ENCODE measurements around the gene FCHSD2. TPM values are rescaled to one million over a fixed set of nuclear protein-coding genes. Genes with fewer than 3 reads are reported as not detected.

FCHSD2 gene
- total RNA-seq, 1 experiment from 2014 or later = 7.1 TPM

- ATAC-seq (no peak), DNase-seq (no peak)
- no TSS peak for BruUV-seq (replicated peaks)
- no peaks in the 10 kb centered on the region for H3K79me2 ChIP-seq (ENCODE audit: low read length)
- no peaks in the 10 kb centered on the region for H3K9me2 ChIP-seq (replicated peaks; ENCODE audit: low read length)
- H3K27me3 ChIP-seq (ENCODE audit: low read length) = no peaks in the 10 kb centered on the region
- no peak overlapping the region for H3K4me3 ChIP-seq (ENCODE audit: low read length)
- TF ChIP-seq CTCF (conservative IDR thresholded peaks at IDR 0.05; ENCODE audit: low read depth, low read length) (no peak), EZH2phosphoT487 (IDR thresholded peaks at IDR 0.05; ENCODE audit: borderline replicate concordance, low read length) (no peak), EZH2 (IDR thresholded peaks at IDR 0.05; ENCODE audit: low read length, unreplicated experiment) (no peak)
- no peaks in the 10 kb centered on the region for H4K20me1 ChIP-seq (ENCODE audit: low read length)
- intact Hi-C loops (cut with micrococcal nuclease) = no loop called here
- no peak overlapping the region for H3K9ac ChIP-seq (ENCODE audit: low read length)
- no peak overlapping the region for H2AFZ ChIP-seq (ENCODE audit: low read length)
- ChIA-PET POLR2A (ENCODE audit: unreplicated experiment) (no interaction called here), CTCF (no interaction called here)
- peaks cover 7% of the 10 kb centered on the region; the same call in 1 of the 2 replicates for H3K4me1 ChIP-seq (ENCODE audit: insufficient read depth, low read length)
- H3K36me3 ChIP-seq (ENCODE audit: low read depth, low read length) = peaks cover 5% of the 10 kb centered on the region; the same call in 1 of the 2 replicates
- H3K9me3 ChIP-seq (ENCODE audit: low read length) = no peaks in the 10 kb centered on the region
- H3K4me2 ChIP-seq (ENCODE audit: low read length) = no peak overlapping the region
- no peak overlapping the region for H3K27ac ChIP-seq (ENCODE audit: low read length)
- no peaks in the 10 kb centered on the region for H3F3A ChIP-seq (ENCODE audit: low read length, unreplicated experiment)
Measured at GRCh38 chr11:73130181-73130580, 11.9 kb downstream of the FCHSD2 start.

- Histone ChIP-seq H3K27ac (ENCODE audit: low read length) (no peak overlapping the region), H3K4me2 (ENCODE audit: low read length) (no peak overlapping the region), H3K9me3 (ENCODE audit: low read length) (no peaks in the 10 kb centered on the region), H2AFZ (ENCODE audit: low read length) (no peak overlapping the region), H4K20me1 (ENCODE audit: low read length) (no peaks in the 10 kb centered on the region), H3K4me3 (ENCODE audit: low read length) (no peak overlapping the region), H3K79me2 (ENCODE audit: low read length) (no peaks in the 10 kb centered on the region), H3K36me3 (ENCODE audit: low read depth, low read length) (peaks cover 8% of the 10 kb centered on the region), H3K4me1 (ENCODE audit: insufficient read depth, low read length) (peaks cover 7% of the 10 kb centered on the region; the same call in 1 of the 2 replicates), H3K27me3 (ENCODE audit: low read length) (no peaks in the 10 kb centered on the region), H3K9me2 (replicated peaks; ENCODE audit: low read length) (no peaks in the 10 kb centered on the region), H3F3A (ENCODE audit: low read length, unreplicated experiment) (no peaks in the 10 kb centered on the region), H3K9ac (ENCODE audit: low read length) (no peak overlapping the region)
- no peak for ATAC-seq
- BruUV-seq (replicated peaks) = no TSS peak
- ChIA-PET POLR2A (ENCODE audit: unreplicated experiment) (no interaction called here), CTCF (no interaction called here)
- TF ChIP-seq EZH2phosphoT487 (IDR thresholded peaks at IDR 0.05; ENCODE audit: borderline replicate concordance, low read length) (no peak), CTCF (conservative IDR thresholded peaks at IDR 0.05; ENCODE audit: low read depth, low read length) (no peak), EZH2 (IDR thresholded peaks at IDR 0.05; ENCODE audit: low read length, unreplicated experiment) (no peak)
- no peak for DNase-seq
- intact Hi-C loops (cut with micrococcal nuclease) = no loop called here
Measured at GRCh38 chr11:73129198-73129597, 12.9 kb downstream of the FCHSD2 start.

- Histone ChIP-seq H3F3A (ENCODE audit: low read length, unreplicated experiment) (no peaks in the 10 kb centered on the region), H3K79me2 (ENCODE audit: low read length) (no peaks in the 10 kb centered on the region), H3K27me3 (ENCODE audit: low read length) (no peaks in the 10 kb centered on the region), H3K27ac (ENCODE audit: low read length) (no peak overlapping the region), H4K20me1 (ENCODE audit: low read length) (no peaks in the 10 kb centered on the region), H3K9me3 (ENCODE audit: low read length) (no peaks in the 10 kb centered on the region), H2AFZ (ENCODE audit: low read length) (no peak overlapping the region), H3K9ac (ENCODE audit: low read length) (no peak overlapping the region), H3K36me3 (ENCODE audit: low read depth, low read length) (peaks cover 7% of the 10 kb centered on the region; the same call in 1 of the 2 replicates), H3K9me2 (replicated peaks; ENCODE audit: low read length) (no peaks in the 10 kb centered on the region), H3K4me1 (ENCODE audit: insufficient read depth, low read length) (no peaks in the 10 kb centered on the region), H3K4me2 (ENCODE audit: low read length) (no peak overlapping the region), H3K4me3 (ENCODE audit: low read length) (no peak overlapping the region)
- ATAC-seq (no peak), DNase-seq (no peak)
- ChIA-PET POLR2A (ENCODE audit: unreplicated experiment) (no interaction called here), CTCF (interaction anchor here (0.6 kb wide), 1 partner anchor 250 kb away, joined by 8 read pairs; no protein-coding TSS in a partner anchor)
- TF ChIP-seq CTCF (conservative IDR thresholded peaks at IDR 0.05; ENCODE audit: low read depth, low read length) (no peak), EZH2 (IDR thresholded peaks at IDR 0.05; ENCODE audit: low read length, unreplicated experiment) (no peak), EZH2phosphoT487 (IDR thresholded peaks at IDR 0.05; ENCODE audit: borderline replicate concordance, low read length) (no peak)
- BruUV-seq (replicated peaks) = no TSS peak
- intact Hi-C loops (cut with micrococcal nuclease) = no loop called here
Measured at GRCh38 chr11:73126804-73127480, 15.2 kb downstream of the FCHSD2 start.
